Esophagus squamous epithelium (tissue), 5 donors: Measurements from ENCODE around the gene DOCK10. TPM values are rescaled to one million over a fixed set of nuclear protein-coding genes. Genes with fewer than 3 reads are reported as not detected.

Source experiments
- DNase-seq: peaks from one replicate; lab custom pipeline; 2025; lab: John Stamatoyannopoulos, UW
- H3K27ac ChIP-seq, 4 donors: fragments of 200-600 bp; sonication (generic); one replicate each; pipeline ENCODE4 v1.5.1; 2016 to 2019; ENCODE audit warnings: mild to moderate bottlenecking in 1 of 4
- H3K27me3 ChIP-seq, 4 donors: fragments of 200-600 bp; sonication (generic); 1 replicate in 3 of 4; 2 replicates in 1 of 4; pipeline versions ENCODE4 v1.5.1 to v1.6.0; 2017 to 2021; ENCODE audit warnings: antibody characterized with exemption in 1 of 4
- H3K36me3 ChIP-seq, 3 donors: fragments of 200-600 bp; sonication (generic); one replicate each; pipeline ENCODE4 v1.5.1; 2016 to 2019
- H3K4me1 ChIP-seq, 3 donors: fragments of 200-600 bp; sonication (generic); one replicate each; pipeline ENCODE4 v1.5.1; 2017 to 2019
- H3K4me3 ChIP-seq, 4 donors: fragments of 200-600 bp; sonication (generic); 1 replicate in 3 of 4; 2 replicates in 1 of 4; pipeline ENCODE4 v1.5.1; 2016 to 2019; ENCODE audit warnings: mild to moderate bottlenecking in 2 of 4, moderate library complexity in 1 of 4
- H3K9me3 ChIP-seq, 3 donors: fragments of 200-600 bp; sonication (generic); one replicate each; pipeline ENCODE4 v1.5.1; 2016 to 2019
- CTCF ChIP-seq, 6 experiments: fragments of 450-650 bp in 4 of 6; fragments of 200-600 bp in 2 of 6; sonication (generic) in 2 of 6; IDR thresholded peaks; one replicate each; pipeline ENCODE4 v1.5.1; 2016 to 2019; ENCODE audit warnings: antibody characterized with exemption in 6 of 6, mild to moderate bottlenecking in 4 of 6, moderate library complexity in 4 of 6
- POLR2A ChIP-seq, 4 donors: fragments of 450-650 bp; IDR thresholded peaks; one replicate each; pipeline ENCODE4 v1.6.1; 2017; ENCODE audit warnings: antibody characterized with exemption in 4 of 4, mild to moderate bottlenecking in 4 of 4, moderate library complexity in 3 of 4
- whole genome bisulfite sequencing, 2 donors: methylation state at CpG; one replicate each; pipeline ENCODE4 v1.1.5; 2018; 5-methylcytosine and 5-hydroxymethylcytosine counted together
- intact Hi-C: fragments of 100-400 bp; cut with DNase I; formaldehyde crosslinking; loops from one replicate; pipeline ENCODE4 v1.15.0; 2022
- total RNA-seq, 4 donors: library from RNA; depleted of rRNA; stranded (reverse); fragments of >200 nt; gene quantifications; one replicate each; pipeline ENCODE4 v1.1.0, GENCODE V29; 2016
- donor health status: DM: yes; HTN: yes; CAD: no.

DOCK10 gene
- total RNA-seq, 4 donors from 2014 or later = 9.2 to 16.6 (median 11.7) TPM

GRCh38 chr2:224937887-224938286, 104.4 kb downstream of the DOCK10 start:
- peaks cover 8 to 38% (median 9%) of the 10 kb centered on the region in 3 donors for H3K4me1 ChIP-seq
- no peak overlapping the region for H3K4me3 ChIP-seq
- no peaks in the 10 kb centered on the region for H3K36me3 ChIP-seq
- DNase-seq = no peak
- H3K27me3 ChIP-seq = no peaks in the 10 kb centered on the region
- 67 to 73% methylated on average over 5 of the region's 5 CpGs for WGBS, 2 donors
- no peaks in the 10 kb centered on the region for H3K9me3 ChIP-seq
- H3K27ac ChIP-seq = no peak overlapping the region
- intact Hi-C loops = no loop called here
- TF ChIP-seq CTCF (IDR thresholded peaks at IDR 0.05) = no peak
- TF ChIP-seq POLR2A (IDR thresholded peaks at IDR 0.05) = no peak

GRCh38 chr2:224934526-224935188, 107.6 kb downstream of the DOCK10 start:
- DNase-seq = no peak
- 57 to 75% methylated on average over 5 of the region's 5 CpGs for WGBS, 2 donors
- TF ChIP-seq CTCF (IDR thresholded peaks at IDR 0.05) (no peak), POLR2A (IDR thresholded peaks at IDR 0.05) (no peak)
- H3K9me3 ChIP-seq = no peaks in the 10 kb centered on the region
- peaks cover 8 to 55% (median 9%) of the 10 kb centered on the region in 3 donors for H3K4me1 ChIP-seq
- no peak overlapping the region for H3K27ac ChIP-seq
- no peaks in the 10 kb centered on the region for H3K36me3 ChIP-seq
- intact Hi-C loops = no loop called here
- H3K27me3 ChIP-seq = no peaks in the 10 kb centered on the region
- H3K4me3 ChIP-seq = no peak overlapping the region

GRCh38 chr2:224933431-224933830, 108.8 kb downstream of the DOCK10 start:
- H3K4me3 ChIP-seq = no peak overlapping the region
- H3K4me1 ChIP-seq = peaks cover 8 to 56% (median 9%) of the 10 kb centered on the region in 3 donors
- DNase-seq = no peak
- H3K36me3 ChIP-seq = no peaks in the 10 kb centered on the region
- intact Hi-C loops = no loop called here
- no peak for TF ChIP-seq CTCF (IDR thresholded peaks at IDR 0.05)
- TF ChIP-seq POLR2A (IDR thresholded peaks at IDR 0.05) = no peak
- no peak overlapping the region for H3K27ac ChIP-seq
- H3K27me3 ChIP-seq = no peaks in the 10 kb centered on the region
- WGBS, 2 donors = 40 to 57% methylated on average over 2 of the region's 2 CpGs
- no peaks in the 10 kb centered on the region for H3K9me3 ChIP-seq

GRCh38 chr2:224932522-224932921, 109.7 kb downstream of the DOCK10 start:
- no peak for DNase-seq
- peak overlapping the region in 1 of 4 donors; percentile 14 for H3K27ac ChIP-seq
- H3K27me3 ChIP-seq = no peaks in the 10 kb centered on the region
- peaks cover 8 to 61% (median 10%) of the 10 kb centered on the region in 3 donors for H3K4me1 ChIP-seq
- TF ChIP-seq POLR2A (IDR thresholded peaks at IDR 0.05) (no peak), CTCF (IDR thresholded peaks at IDR 0.05) (no peak)
- no peaks in the 10 kb centered on the region for H3K9me3 ChIP-seq
- WGBS, 2 donors = 82 to 88% methylated on average over 3 of the region's 3 CpGs
- H3K36me3 ChIP-seq = no peaks in the 10 kb centered on the region
- no peak overlapping the region for H3K4me3 ChIP-seq
- intact Hi-C loops = no loop called here

- intact Hi-C loops = no loop called here
- Histone ChIP-seq H3K4me3 (no peak overlapping the region), H3K9me3 (no peaks in the 10 kb centered on the region), H3K4me1 (peaks cover 8 to 67% (median 15%) of the 10 kb centered on the region in 3 donors), H3K27me3 (no peaks in the 10 kb centered on the region), H3K27ac (peak overlapping the region in 1 of 4 donors; percentile 14), H3K36me3 (no peaks in the 10 kb centered on the region)
- no peak for TF ChIP-seq POLR2A (IDR thresholded peaks at IDR 0.05)
- no peak for TF ChIP-seq CTCF (IDR thresholded peaks at IDR 0.05)
- no peak for DNase-seq
- WGBS, 2 donors = 58 to 78% methylated on average over 4 of the region's 4 CpGs
Observed at GRCh38 chr2:224931956-224932355, 110.3 kb downstream of the DOCK10 start.
